ENCODE results near the gene SYNE2. TPM values are rescaled to one million over a fixed set of nuclear protein-coding genes. Genes with fewer than 3 reads are reported as not detected.
"Not testable (repeated sequence)": the region's sequence is repeated elsewhere in the genome, so short reads cannot be mapped to it uniquely, and the experiment has no call there.

Gene SYNE2, protein sequence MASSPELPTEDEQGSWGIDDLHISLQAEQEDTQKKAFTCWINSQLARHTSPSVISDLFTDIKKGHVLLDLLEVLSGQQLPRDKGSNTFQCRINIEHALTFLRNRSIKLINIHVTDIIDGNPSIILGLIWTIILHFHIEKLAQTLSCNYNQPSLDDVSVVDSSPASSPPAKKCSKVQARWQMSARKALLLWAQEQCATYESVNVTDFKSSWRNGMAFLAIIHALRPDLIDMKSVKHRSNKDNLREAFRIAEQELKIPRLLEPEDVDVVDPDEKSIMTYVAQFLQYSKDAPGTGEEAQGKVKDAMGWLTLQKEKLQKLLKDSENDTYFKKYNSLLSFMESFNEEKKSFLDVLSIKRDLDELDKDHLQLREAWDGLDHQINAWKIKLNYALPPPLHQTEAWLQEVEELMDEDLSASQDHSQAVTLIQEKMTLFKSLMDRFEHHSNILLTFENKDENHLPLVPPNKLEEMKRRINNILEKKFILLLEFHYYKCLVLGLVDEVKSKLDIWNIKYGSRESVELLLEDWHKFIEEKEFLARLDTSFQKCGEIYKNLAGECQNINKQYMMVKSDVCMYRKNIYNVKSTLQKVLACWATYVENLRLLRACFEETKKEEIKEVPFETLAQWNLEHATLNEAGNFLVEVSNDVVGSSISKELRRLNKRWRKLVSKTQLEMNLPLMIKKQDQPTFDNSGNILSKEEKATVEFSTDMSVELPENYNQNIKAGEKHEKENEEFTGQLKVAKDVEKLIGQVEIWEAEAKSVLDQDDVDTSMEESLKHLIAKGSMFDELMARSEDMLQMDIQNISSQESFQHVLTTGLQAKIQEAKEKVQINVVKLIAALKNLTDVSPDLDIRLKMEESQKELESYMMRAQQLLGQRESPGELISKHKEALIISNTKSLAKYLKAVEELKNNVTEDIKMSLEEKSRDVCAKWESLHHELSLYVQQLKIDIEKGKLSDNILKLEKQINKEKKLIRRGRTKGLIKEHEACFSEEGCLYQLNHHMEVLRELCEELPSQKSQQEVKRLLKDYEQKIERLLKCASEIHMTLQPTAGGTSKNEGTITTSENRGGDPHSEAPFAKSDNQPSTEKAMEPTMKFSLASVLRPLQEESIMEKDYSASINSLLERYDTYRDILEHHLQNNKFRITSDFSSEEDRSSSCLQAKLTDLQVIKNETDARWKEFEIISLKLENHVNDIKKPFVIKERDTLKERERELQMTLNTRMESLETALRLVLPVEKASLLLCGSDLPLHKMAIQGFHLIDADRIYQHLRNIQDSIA (N-terminal part only)
- total RNA-seq, result 145 TPM

- peak within 1 kb of the TSS; percentile 97 for H3K27ac ChIP-seq
- TF ChIP-seq POLR2AphosphoS5 (IDR thresholded peaks at IDR 0.05; ENCODE audit: insufficient read depth in 1 of 2, low read depth in 1 of 2), result no peak
- TF ChIP-seq POLR2A (IDR thresholded peaks at IDR 0.05), result peak in 1 of 2 donors; percentile 50
- TF ChIP-seq, protein P1, sequence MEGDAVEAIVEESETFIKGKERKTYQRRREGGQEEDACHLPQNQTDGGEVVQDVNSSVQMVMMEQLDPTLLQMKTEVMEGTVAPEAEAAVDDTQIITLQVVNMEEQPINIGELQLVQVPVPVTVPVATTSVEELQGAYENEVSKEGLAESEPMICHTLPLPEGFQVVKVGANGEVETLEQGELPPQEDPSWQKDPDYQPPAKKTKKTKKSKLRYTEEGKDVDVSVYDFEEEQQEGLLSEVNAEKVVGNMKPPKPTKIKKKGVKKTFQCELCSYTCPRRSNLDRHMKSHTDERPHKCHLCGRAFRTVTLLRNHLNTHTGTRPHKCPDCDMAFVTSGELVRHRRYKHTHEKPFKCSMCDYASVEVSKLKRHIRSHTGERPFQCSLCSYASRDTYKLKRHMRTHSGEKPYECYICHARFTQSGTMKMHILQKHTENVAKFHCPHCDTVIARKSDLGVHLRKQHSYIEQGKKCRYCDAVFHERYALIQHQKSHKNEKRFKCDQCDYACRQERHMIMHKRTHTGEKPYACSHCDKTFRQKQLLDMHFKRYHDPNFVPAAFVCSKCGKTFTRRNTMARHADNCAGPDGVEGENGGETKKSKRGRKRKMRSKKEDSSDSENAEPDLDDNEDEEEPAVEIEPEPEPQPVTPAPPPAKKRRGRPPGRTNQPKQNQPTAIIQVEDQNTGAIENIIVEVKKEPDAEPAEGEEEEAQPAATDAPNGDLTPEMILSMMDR (IDR thresholded peaks at IDR 0.05), result no peak
- DNase-seq (ENCODE audit: extremely low spot score in 2 of 2), result no peak
- no peaks in the 10 kb centered on the region for H3K36me3 ChIP-seq
- intact Hi-C loops (cut with DNase I), result loop anchor here (5.0 to 10.0 kb wide), 2 partner anchors 39 to 102 kb away; no protein-coding TSS in a partner anchor
- H3K27me3 ChIP-seq, result no peaks in the 10 kb centered on the region
- H3K9me3 ChIP-seq, result no peaks in the 10 kb centered on the region
- H3K4me3 ChIP-seq, result peak within 1 kb of the TSS; percentile 83 to 85
- H3K4me1 ChIP-seq, result peaks cover 20% of the 10 kb centered on the region
Observed at GRCh38 chr14:63852817-63853731, at the start of gene SYNE2. TSS of gene SYNE2 (plus strand) at chr14:63853004. CDS start at chr14:63909149, 56,145 bp downstream.

GRCh38 chr14:63803221-63803791 lies 49.5 kb upstream of the SYNE2 start:
- H3K4me3 ChIP-seq; intact Hi-C loops (cut with DNase I); H3K36me3 ChIP-seq; H3K4me1 ChIP-seq; H3K27ac ChIP-seq; H3K9me3 ChIP-seq; H3K27me3 ChIP-seq; DNase-seq (ENCODE audit: extremely low spot score in 2 of 2): not testable (repeated sequence)

- intact Hi-C loops (cut with DNase I); H3K27ac ChIP-seq: not testable (repeated sequence)
Observed at GRCh38 chr14:63806064-63806463, 46.7 kb upstream of the SYNE2 start.

GRCh38 chr14:63811692-63812091 lies 41.1 kb upstream of the SYNE2 start:
- H3K36me3 ChIP-seq; H3K27ac ChIP-seq; H3K27me3 ChIP-seq; H3K9me3 ChIP-seq; H3K4me1 ChIP-seq; intact Hi-C loops (cut with DNase I); DNase-seq (ENCODE audit: extremely low spot score in 2 of 2); H3K4me3 ChIP-seq: not testable (repeated sequence)

More at GRCh38 chr14:63806064-63806463, 46.7 kb upstream of the SYNE2 start:
- not testable (repeated sequence) for H3K9me3 ChIP-seq; H3K4me1 ChIP-seq; H3K4me3 ChIP-seq; DNase-seq (ENCODE audit: extremely low spot score in 2 of 2); H3K27me3 ChIP-seq; H3K36me3 ChIP-seq

DNA sequence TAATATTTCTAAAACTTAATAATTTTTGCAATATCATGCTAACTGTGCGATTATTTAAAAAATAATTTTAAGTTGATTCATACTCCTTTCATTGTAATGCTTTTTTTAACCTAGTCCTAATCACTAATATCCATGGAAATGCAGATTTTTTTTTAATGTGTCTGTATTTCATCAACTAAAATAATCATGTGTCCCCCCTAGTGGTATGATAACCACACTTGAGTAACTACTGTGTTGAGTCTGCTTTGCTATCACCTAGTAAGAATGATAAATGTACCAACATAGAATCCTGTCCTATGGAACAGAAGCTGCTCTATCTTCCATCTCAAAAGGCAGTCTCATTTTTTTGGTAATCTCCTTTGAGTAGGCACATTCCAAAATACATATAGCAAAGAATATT lies 19.1 kb upstream of the SYNE2 start:
- Histone ChIP-seq H3K4me3 (no peak overlapping the region), H3K27ac (no peak overlapping the region), H3K36me3 (no peaks in the 10 kb centered on the region), H3K4me1 (no peaks in the 10 kb centered on the region), H3K27me3 (no peaks in the 10 kb centered on the region), H3K9me3 (no peaks in the 10 kb centered on the region)
- intact Hi-C loops (cut with DNase I), result no loop called here
- DNase-seq (ENCODE audit: extremely low spot score in 2 of 2), result no peak
- TF ChIP-seq POLR2A (IDR thresholded peaks at IDR 0.05), result no peak
- TF ChIP-seq, protein P1 (IDR thresholded peaks at IDR 0.05), result no peak
- TF ChIP-seq POLR2AphosphoS5 (IDR thresholded peaks at IDR 0.05; ENCODE audit: insufficient read depth in 1 of 2, low read depth in 1 of 2), result no peak

All from vagina (tissue), 2 donors.